ENCODE data around the gene ANKRD20A1. TPM values are rescaled to one million over a fixed set of nuclear protein-coding genes. Genes with fewer than 3 reads are reported as not detected.

The ANKRD20A1 gene
- total RNA-seq (2014; rRNA removed; shearing (Covaris generic)) = 0.49 and 1.2 TPM in 2 replicates

DNA sequence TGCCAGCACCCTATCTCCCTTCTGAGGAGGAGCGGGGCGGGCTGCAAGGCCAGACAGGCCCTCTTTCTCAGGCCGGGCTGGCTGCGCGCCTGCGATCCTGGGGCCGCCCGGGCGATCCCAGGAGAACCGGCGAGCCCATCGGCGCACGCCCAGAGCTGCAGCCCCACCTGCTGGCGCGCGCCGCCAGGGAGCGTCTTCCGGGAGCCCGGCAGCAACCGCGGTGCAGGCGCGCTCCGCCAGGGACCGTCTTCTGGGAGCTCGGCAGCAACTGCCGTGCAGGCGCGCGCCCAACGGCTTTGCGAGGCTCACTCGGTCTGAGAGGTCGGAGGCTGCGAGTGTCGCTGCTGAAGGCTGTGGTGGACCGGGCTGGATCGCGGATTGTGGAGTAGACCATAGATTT is at the start of gene ANKRD20A1:
ANKRD20A1 (plus strand) TSS at position 61 of the 400 bp plus-strand sequence. CDS start 496 bp downstream, outside the sequence.

Small RNA genes within 50 kb of the gene (small RNA-seq; reads per million reads assigned to genes)
- gene RNU6-368P = not detected

Data from A375 (cell line).